Loucy (cell line): ENCODE results near the gene ING5.

ENCODE experiments used
- H2AFZ ChIP-seq: fragments of 200-600 bp; sonication (generic); 2 replicates; pipeline ENCODE4 v1.6.0; 2016; ENCODE audit warnings: antibody characterized with exemption, mild to moderate bottlenecking, low read length, moderate library complexity
- H3F3A ChIP-seq: fragments of 200-600 bp; 2 replicates; pipeline ENCODE4 v1.6.0; 2016; ENCODE audit warnings: antibody characterized with exemption, low read depth, mild to moderate bottlenecking
- H3K27me3 ChIP-seq: fragments of 200-600 bp; sonication (generic); 2 replicates; pipeline ENCODE4 v1.6.1; 2014; ENCODE audit warnings: low read length, mild to moderate bottlenecking; ENCODE audit not compliant: insufficient read depth, poor library complexity, severe bottlenecking
- H3K36me3 ChIP-seq: fragments of 200-600 bp; sonication (generic); 2 replicates; pipeline ENCODE4 v1.6.1; 2016; ENCODE audit warnings: low read length; ENCODE audit not compliant: insufficient read depth
- H3K4me1 ChIP-seq: fragments of 200-600 bp; sonication (generic); 2 replicates; pipeline ENCODE4 v1.5.1; 2014; ENCODE audit warnings: low read length, mild to moderate bottlenecking; ENCODE audit not compliant: insufficient read depth, poor library complexity, severe bottlenecking
- H3K4me2 ChIP-seq: fragments of 200-600 bp; sonication (generic); 2 replicates; pipeline ENCODE4 v1.6.0; 2014; ENCODE audit warnings: antibody characterized with exemption, low read length, low read depth, mild to moderate bottlenecking; ENCODE audit not compliant: poor library complexity, severe bottlenecking
- H3K4me3 ChIP-seq: fragments of 200-600 bp; sonication (generic); 2 replicates; pipeline ENCODE4 v1.5.1; 2014; ENCODE audit warnings: low read length, mild to moderate bottlenecking, mixed read lengths; ENCODE audit not compliant: poor library complexity, severe bottlenecking
- H3K79me2 ChIP-seq: fragments of 200-600 bp; sonication (generic); 2 replicates; pipeline ENCODE4 v1.6.1; 2014; ENCODE audit warnings: low read length; ENCODE audit not compliant: insufficient read depth
- H3K9ac ChIP-seq: fragments of 200-600 bp; sonication (generic); 2 replicates; pipeline ENCODE4 v1.6.0; 2014; ENCODE audit warnings: mild to moderate bottlenecking, low read depth, low read length, moderate library complexity; ENCODE audit not compliant: poor library complexity, severe bottlenecking
- H3K9me2 ChIP-seq: fragments of 200-600 bp; sonication (generic); replicated peaks from 2 replicates; pipeline ENCODE4 v1.6.1; 2016; ENCODE audit warnings: low read depth, low read length, mixed read lengths
- H3K9me3 ChIP-seq: fragments of 200-600 bp; sonication (generic); 2 replicates; pipeline ENCODE4 v1.6.1; 2014; ENCODE audit warnings: mild to moderate bottlenecking, antibody characterized with exemption, low read length, low read depth; ENCODE audit not compliant: insufficient read depth
- H4K20me1 ChIP-seq: fragments of 200-600 bp; sonication (generic); 2 replicates; pipeline ENCODE4 v1.6.0; 2014; ENCODE audit warnings: antibody characterized with exemption, low read length, mild to moderate bottlenecking; ENCODE audit not compliant: insufficient read depth, poor library complexity, severe bottlenecking
- EZH2phosphoT487 ChIP-seq: fragments of 200-600 bp; IDR thresholded peaks from 2 replicates; pipeline ENCODE4 v1.6.1; 2018; ENCODE audit warnings: antibody characterized with exemption, mild to moderate bottlenecking, moderate library complexity, borderline replicate concordance
- TF ChIP-seq, protein P1 (sequence below): fragments of 200-600 bp; sonication (generic); conservative IDR thresholded peaks from 2 replicates; pipeline ENCODE4 v1.5.1; 2014; ENCODE audit warnings: mild to moderate bottlenecking, antibody characterized with exemption, low read length

Gene ING5

DNA sequence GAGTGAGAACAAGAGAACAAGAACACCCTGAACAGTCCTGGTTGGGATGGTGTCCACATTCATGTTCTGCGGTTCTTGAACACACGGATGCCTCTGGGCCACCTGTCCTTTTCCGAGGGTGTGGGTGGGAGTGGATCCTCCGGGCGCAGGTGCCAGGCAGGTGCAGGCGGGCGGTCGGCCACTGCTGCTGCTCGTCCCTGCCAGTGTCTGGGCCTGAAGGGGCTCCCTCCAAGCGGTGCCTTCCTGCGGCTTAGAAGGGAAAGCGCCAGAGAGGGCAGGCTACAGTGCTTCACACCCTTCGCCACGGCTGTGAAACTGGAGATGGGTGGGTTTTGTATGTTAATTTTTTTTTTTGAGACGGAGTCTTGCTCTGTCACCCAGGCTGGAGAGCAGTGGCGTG, 24.6 kb downstream of the ING5 start:
- TF ChIP-seq, protein P1, sequence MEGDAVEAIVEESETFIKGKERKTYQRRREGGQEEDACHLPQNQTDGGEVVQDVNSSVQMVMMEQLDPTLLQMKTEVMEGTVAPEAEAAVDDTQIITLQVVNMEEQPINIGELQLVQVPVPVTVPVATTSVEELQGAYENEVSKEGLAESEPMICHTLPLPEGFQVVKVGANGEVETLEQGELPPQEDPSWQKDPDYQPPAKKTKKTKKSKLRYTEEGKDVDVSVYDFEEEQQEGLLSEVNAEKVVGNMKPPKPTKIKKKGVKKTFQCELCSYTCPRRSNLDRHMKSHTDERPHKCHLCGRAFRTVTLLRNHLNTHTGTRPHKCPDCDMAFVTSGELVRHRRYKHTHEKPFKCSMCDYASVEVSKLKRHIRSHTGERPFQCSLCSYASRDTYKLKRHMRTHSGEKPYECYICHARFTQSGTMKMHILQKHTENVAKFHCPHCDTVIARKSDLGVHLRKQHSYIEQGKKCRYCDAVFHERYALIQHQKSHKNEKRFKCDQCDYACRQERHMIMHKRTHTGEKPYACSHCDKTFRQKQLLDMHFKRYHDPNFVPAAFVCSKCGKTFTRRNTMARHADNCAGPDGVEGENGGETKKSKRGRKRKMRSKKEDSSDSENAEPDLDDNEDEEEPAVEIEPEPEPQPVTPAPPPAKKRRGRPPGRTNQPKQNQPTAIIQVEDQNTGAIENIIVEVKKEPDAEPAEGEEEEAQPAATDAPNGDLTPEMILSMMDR = no peak
- TF ChIP-seq EZH2phosphoT487 = no peak
- H3K9me2 ChIP-seq = no peaks in the 10 kb centered on the region
- no peaks in the 10 kb centered on the region for H3F3A ChIP-seq
- no peak overlapping the region for H3K9ac ChIP-seq
- H3K4me1 ChIP-seq = peaks cover 9% of the 10 kb centered on the region
- no peak overlapping the region for H2AFZ ChIP-seq
- H3K79me2 ChIP-seq = no peaks in the 10 kb centered on the region
- H3K4me2 ChIP-seq = no peak overlapping the region
- H3K36me3 ChIP-seq = no peaks in the 10 kb centered on the region; the same call in 1 of the 2 replicates
- H3K9me3 ChIP-seq = no peaks in the 10 kb centered on the region
- H4K20me1 ChIP-seq = no peaks in the 10 kb centered on the region
- H3K27me3 ChIP-seq = no peaks in the 10 kb centered on the region
- H3K4me3 ChIP-seq = no peak overlapping the region

DNA sequence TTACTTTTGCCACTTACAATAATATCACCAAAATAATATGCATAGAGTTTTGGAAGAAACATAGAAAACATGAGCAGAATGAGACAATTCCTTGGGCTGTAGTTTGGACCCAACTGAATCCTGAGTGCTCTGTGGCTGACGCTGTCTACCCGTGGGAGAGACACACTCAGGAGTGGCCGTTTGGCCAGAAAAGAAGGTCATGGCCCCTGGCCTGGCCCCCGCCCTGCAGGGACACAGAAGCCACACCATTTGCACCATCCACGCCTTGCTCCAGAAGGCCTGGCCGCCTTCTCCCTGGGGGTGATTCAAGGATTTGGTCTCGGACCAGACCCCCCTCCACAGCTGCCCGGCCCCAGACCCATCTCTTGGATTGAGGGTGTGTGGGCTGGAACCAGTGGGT, 26.2 kb downstream of the ING5 start:
- H3K9ac ChIP-seq = no peak overlapping the region
- H3K4me2 ChIP-seq = no peak overlapping the region
- H4K20me1 ChIP-seq = no peaks in the 10 kb centered on the region
- no peaks in the 10 kb centered on the region for H3K36me3 ChIP-seq
- no peaks in the 10 kb centered on the region for H3K9me3 ChIP-seq
- no peak overlapping the region for H2AFZ ChIP-seq
- no peaks in the 10 kb centered on the region for H3K79me2 ChIP-seq
- H3K9me2 ChIP-seq = no peaks in the 10 kb centered on the region
- H3F3A ChIP-seq = no peaks in the 10 kb centered on the region
- H3K4me3 ChIP-seq = no peak overlapping the region
- TF ChIP-seq, protein P1 = no peak
- no peak for TF ChIP-seq EZH2phosphoT487
- peaks cover 9% of the 10 kb centered on the region for H3K4me1 ChIP-seq
- H3K27me3 ChIP-seq = no peaks in the 10 kb centered on the region

DNA sequence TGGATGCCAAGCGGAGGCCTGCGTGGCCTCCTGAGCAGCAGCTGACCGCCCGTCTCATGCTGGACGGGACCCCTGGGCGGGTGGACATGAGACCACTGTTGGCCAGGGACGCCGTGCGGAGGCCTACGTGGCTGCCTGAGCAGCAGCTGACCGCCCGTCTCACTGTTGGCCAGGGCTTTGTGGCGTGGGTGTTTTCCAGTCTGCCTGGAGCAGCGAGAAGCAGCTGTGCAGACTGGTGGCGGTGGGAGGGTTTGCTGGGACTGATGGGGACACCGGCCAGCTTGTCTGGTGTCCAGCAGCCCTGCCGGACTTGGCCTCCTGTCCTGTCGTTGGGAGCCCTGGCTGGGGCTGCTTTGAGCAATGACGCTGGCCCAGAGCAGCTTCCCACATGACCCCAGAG, 26.8 kb downstream of the ING5 start:
- H3F3A ChIP-seq = no peaks in the 10 kb centered on the region
- no peak overlapping the region for H2AFZ ChIP-seq
- H3K27me3 ChIP-seq = no peaks in the 10 kb centered on the region
- peaks cover 9% of the 10 kb centered on the region for H3K4me1 ChIP-seq
- no peaks in the 10 kb centered on the region for H4K20me1 ChIP-seq
- H3K9ac ChIP-seq = no peak overlapping the region
- H3K4me3 ChIP-seq = no peak overlapping the region
- TF ChIP-seq, protein P1 = no peak
- no peak for TF ChIP-seq EZH2phosphoT487
- no peak overlapping the region for H3K4me2 ChIP-seq
- no peaks in the 10 kb centered on the region for H3K9me2 ChIP-seq
- no peaks in the 10 kb centered on the region for H3K79me2 ChIP-seq
- no peaks in the 10 kb centered on the region for H3K36me3 ChIP-seq
- no peaks in the 10 kb centered on the region for H3K9me3 ChIP-seq
